Astrocyte of the spinal cord (primary cell): ENCODE data around the gene MLLT10.

Experiments used
- DNase-seq: peaks from one replicate; pipeline ENCODE4 v3.0.0; 2011; ENCODE audit warnings: low read depth, low spot score
- H3K4me3 ChIP-seq: 2 replicates; pipeline ENCODE4 v1.5.1; 2011; ENCODE audit warnings: low read depth, mild to moderate bottlenecking, low read length, moderate library complexity
- CTCF ChIP-seq: IDR thresholded peaks from 2 replicates; pipeline ENCODE4 v1.5.1; 2012; ENCODE audit warnings: low read depth, mild to moderate bottlenecking, low read length, inconsistent platforms
- in situ Hi-C: cut with HindIII; loops from 2 replicates; pipeline ENCODE4 v1.10.0; 2017; ENCODE audit warnings: low sequenced_read_pairs

MLLT10 gene

GRCh38 chr10:21512573-21513404 is 21.2 kb upstream of the MLLT10 start:
- in situ Hi-C loops = no loop called here
- DNase-seq = peak; percentile 39
- no peak overlapping the region for H3K4me3 ChIP-seq
- TF ChIP-seq CTCF = no peak

GRCh38 chr10:21513405-21513788 is 20.6 kb upstream of the MLLT10 start:
- TF ChIP-seq CTCF = no peak
- DNase-seq = peak; percentile 31
- in situ Hi-C loops = no loop called here
- H3K4me3 ChIP-seq = peak overlapping the region; percentile 13

- in situ Hi-C loops = no loop called here
- no peak for TF ChIP-seq CTCF
- DNase-seq = peak; percentile 16
- H3K4me3 ChIP-seq = peak overlapping the region; percentile 59
Measured at GRCh38 chr10:21514129-21514817, 19.8 kb upstream of the MLLT10 start.

- TF ChIP-seq CTCF = no peak
- in situ Hi-C loops = no loop called here
- peak overlapping the region; percentile 59 for H3K4me3 ChIP-seq
- DNase-seq = peak; percentile 65
Measured at GRCh38 chr10:21514818-21515351, 19.1 kb upstream of the MLLT10 start.

GRCh38 chr10:21515361-21516241 is 18.4 kb upstream of the MLLT10 start:
- TF ChIP-seq CTCF = no peak
- peak overlapping the region; percentile 59 for H3K4me3 ChIP-seq
- in situ Hi-C loops = no loop called here
- DNase-seq = peak; percentile 58
